Measurements from ENCODE around the gene ALOX5AP. TPM values are rescaled to one million over a fixed set of nuclear protein-coding genes. Genes with fewer than 3 reads are reported as not detected.

Gene ALOX5AP
- total RNA-seq, 3 donors from 2014 or later, result 5.1 to 13.8 (median 11.8) TPM

DNA sequence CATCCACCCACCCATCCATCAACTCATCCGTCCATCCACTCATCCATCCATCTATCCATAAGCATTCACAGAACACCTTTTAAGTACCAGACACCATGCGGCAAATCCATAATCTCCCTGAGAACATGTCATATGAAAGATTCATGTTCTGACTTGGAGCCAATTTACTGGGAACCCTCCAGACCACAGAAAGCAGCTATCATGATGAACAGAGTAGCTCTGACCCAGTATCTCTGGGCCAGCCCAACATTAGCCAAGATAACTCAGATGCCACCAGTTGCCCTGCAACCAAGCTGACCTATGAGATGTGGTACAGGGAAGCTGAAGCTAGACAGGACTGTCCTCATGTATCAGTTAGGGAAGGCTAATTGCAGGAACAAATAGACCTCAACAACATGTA is 51.3 kb downstream of the ALOX5AP start:
- intact Hi-C loops (cut with DNase I, micrococcal nuclease), result no loop called here
- Histone ChIP-seq H3K4me1 (ENCODE audit: low read depth) (no peaks in the 10 kb centered on the region), H3K9me3 (no peaks in the 10 kb centered on the region), H3K36me3 (ENCODE audit: low read depth) (no peaks in the 10 kb centered on the region), H3K4me3 (no peak overlapping the region)
- no peak for ATAC-seq
- TF ChIP-seq, protein P1, sequence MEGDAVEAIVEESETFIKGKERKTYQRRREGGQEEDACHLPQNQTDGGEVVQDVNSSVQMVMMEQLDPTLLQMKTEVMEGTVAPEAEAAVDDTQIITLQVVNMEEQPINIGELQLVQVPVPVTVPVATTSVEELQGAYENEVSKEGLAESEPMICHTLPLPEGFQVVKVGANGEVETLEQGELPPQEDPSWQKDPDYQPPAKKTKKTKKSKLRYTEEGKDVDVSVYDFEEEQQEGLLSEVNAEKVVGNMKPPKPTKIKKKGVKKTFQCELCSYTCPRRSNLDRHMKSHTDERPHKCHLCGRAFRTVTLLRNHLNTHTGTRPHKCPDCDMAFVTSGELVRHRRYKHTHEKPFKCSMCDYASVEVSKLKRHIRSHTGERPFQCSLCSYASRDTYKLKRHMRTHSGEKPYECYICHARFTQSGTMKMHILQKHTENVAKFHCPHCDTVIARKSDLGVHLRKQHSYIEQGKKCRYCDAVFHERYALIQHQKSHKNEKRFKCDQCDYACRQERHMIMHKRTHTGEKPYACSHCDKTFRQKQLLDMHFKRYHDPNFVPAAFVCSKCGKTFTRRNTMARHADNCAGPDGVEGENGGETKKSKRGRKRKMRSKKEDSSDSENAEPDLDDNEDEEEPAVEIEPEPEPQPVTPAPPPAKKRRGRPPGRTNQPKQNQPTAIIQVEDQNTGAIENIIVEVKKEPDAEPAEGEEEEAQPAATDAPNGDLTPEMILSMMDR (IDR thresholded peaks at IDR 0.05), result no peak
- DNase-seq, result no peak

- TF ChIP-seq, protein P1 (IDR thresholded peaks at IDR 0.05), result no peak
- intact Hi-C loops (cut with DNase I, micrococcal nuclease), result no loop called here
- ATAC-seq, result no peak
Observed at GRCh38 chr13:30787738-30788525, 52.6 kb downstream of the ALOX5AP start.

GRCh38 chr13:30789166-30789862 is 54.0 kb downstream of the ALOX5AP start:
- intact Hi-C loops (cut with DNase I, micrococcal nuclease), result no loop called here
- TF ChIP-seq, protein P1 (IDR thresholded peaks at IDR 0.05), result no peak
- no peak for ATAC-seq
- no peak for DNase-seq
- H3K36me3 ChIP-seq (ENCODE audit: low read depth), result no peaks in the 10 kb centered on the region
- H3K9me3 ChIP-seq, result no peaks in the 10 kb centered on the region
- H3K4me3 ChIP-seq, result no peak overlapping the region
- H3K4me1 ChIP-seq (ENCODE audit: low read depth), result no peaks in the 10 kb centered on the region

More at GRCh38 chr13:30787738-30788525, 52.6 kb downstream of the ALOX5AP start:
- no peak for DNase-seq
- Histone ChIP-seq H3K4me3 (no peak overlapping the region), H3K36me3 (ENCODE audit: low read depth) (no peaks in the 10 kb centered on the region), H3K9me3 (no peaks in the 10 kb centered on the region), H3K4me1 (ENCODE audit: low read depth) (no peaks in the 10 kb centered on the region)

DNA sequence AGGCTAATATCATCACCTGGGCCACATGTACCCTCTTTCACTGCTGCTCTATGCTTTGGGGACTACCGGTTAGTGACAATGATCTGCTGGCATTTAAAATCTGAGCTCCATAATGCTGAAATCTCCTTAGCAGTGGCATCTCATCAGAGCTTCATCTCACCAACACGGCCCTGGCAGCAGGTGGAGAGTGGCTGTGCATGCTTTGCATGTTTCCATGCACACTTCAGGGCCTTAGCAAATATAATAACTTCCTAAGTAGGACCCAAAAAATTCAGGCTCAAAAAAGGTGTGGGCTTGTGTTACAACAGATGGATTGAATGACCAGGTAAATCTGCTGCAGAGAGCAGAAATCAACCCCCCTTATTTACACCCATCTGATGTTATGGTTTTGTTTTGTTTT is 55.2 kb downstream of the ALOX5AP start:
- TF ChIP-seq, protein P1 (IDR thresholded peaks at IDR 0.05), result no peak
- DNase-seq (no peak), ATAC-seq (no peak)
- Histone ChIP-seq H3K4me1 (ENCODE audit: low read depth) (no peaks in the 10 kb centered on the region), H3K36me3 (ENCODE audit: low read depth) (no peaks in the 10 kb centered on the region), H3K4me3 (no peak overlapping the region), H3K9me3 (no peaks in the 10 kb centered on the region)
- intact Hi-C loops (cut with DNase I, micrococcal nuclease), result no loop called here

GRCh38 chr13:30791354-30792001 is 56.1 kb downstream of the ALOX5AP start:
- Histone ChIP-seq H3K4me1 (ENCODE audit: low read depth) (no peaks in the 10 kb centered on the region), H3K9me3 (no peaks in the 10 kb centered on the region), H3K36me3 (ENCODE audit: low read depth) (no peaks in the 10 kb centered on the region), H3K4me3 (no peak overlapping the region)
- DNase-seq (no peak), ATAC-seq (no peak)
- TF ChIP-seq, protein P1 (IDR thresholded peaks at IDR 0.05), result no peak
- intact Hi-C loops (cut with DNase I, micrococcal nuclease), result no loop called here
